Measurements from ENCODE around the gene NKD2.

DNA sequence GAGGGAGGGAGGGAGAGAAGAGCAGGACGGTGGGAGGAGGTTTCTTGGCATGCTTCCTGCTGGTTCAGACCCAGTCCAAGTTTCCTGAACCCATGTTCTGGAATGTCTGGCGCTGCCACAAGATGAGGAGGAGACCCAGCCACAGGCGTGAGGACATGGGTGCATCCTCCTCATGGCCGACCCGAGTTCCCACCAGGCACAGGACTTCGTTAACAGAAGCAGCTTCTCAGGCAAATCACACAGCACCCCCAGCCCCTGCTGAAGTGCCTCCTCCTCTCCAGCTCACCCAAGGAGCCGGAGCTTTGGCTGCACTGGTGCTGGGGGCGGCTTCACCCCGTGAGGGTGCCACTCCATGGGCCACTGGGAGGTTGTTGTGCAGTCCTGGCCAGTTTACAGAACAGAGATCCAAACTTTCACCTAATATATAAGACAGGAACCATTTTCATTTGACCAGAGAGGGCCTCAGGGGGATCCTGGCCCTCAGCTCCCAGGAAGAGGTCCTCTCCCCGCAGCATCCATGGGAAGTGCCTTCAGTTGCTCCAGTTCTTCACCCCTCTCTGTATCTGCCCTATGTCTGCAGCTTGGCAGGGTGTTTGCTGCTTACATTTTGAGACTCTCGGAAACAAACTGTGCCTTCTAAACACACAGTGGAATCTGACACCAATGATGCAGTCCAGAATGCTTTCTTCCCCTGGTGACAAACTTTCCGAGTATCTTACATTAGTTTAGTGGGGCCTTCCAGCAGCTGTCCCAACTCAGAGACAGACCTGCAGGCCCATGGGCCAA lies 10.2 kb upstream of the NKD2 start:
- no peak for TF ChIP-seq POLR2AphosphoS5 (IDR thresholded peaks at IDR 0.05; ENCODE audit: low read depth, low read length)
- no peak for TF ChIP-seq FOXP2 (optimal IDR thresholded peaks at IDR 0.05; ENCODE audit: borderline replicate concordance, extremely low read depth, extremely low read length, insufficient read depth)
- no peak for TF ChIP-seq SIN3A (IDR thresholded peaks at IDR 0.05; ENCODE audit: borderline replicate concordance, insufficient read depth, low read length)
- no peak for TF ChIP-seq TAF1 (IDR thresholded peaks at IDR 0.05; ENCODE audit: borderline replicate concordance, insufficient read depth, low read length)
- no peak for TF ChIP-seq REST (IDR thresholded peaks at IDR 0.05; ENCODE audit: insufficient read depth in 1 of 2, low read depth in 2 of 2, low read length in 2 of 2)

Measured in PFSK-1 (cell line).